Raji (cell line): Measurements from ENCODE around the gene LRP1B.

ENCODE experiments used
- POLR2A ChIP-seq: IDR thresholded peaks from 2 replicates; pipeline ENCODE4 v1.6.1; 2011; ENCODE audit warnings: low read depth, low read length, control low read depth; ENCODE audit not compliant: insufficient read depth

Gene LRP1B

GRCh38 chr2:141348481-141348880, 782.3 kb downstream of the LRP1B start:
- TF ChIP-seq POLR2A, result no peak

GRCh38 chr2:141341444-141341843, 789.4 kb downstream of the LRP1B start:
- TF ChIP-seq POLR2A, result no peak

GRCh38 chr2:141331127-141331526, 799.7 kb downstream of the LRP1B start:
- TF ChIP-seq POLR2A, result no peak

- no peak for TF ChIP-seq POLR2A
These were observed 800.9 kb downstream of the LRP1B start for GRCh38 chr2:141329964-141330363.

GRCh38 chr2:141323571-141323970, 807.2 kb downstream of the LRP1B start:
- TF ChIP-seq POLR2A, result no peak

GRCh38 chr2:141317986-141318385, 812.8 kb downstream of the LRP1B start:
- TF ChIP-seq POLR2A, result no peak

- no peak for TF ChIP-seq POLR2A
These were observed 814.2 kb downstream of the LRP1B start for GRCh38 chr2:141316606-141317005.

- TF ChIP-seq POLR2A, result no peak
These were observed 814.7 kb downstream of the LRP1B start for GRCh38 chr2:141316103-141316502.

GRCh38 chr2:141313972-141314371, 816.8 kb downstream of the LRP1B start:
- no peak for TF ChIP-seq POLR2A

GRCh38 chr2:141311430-141311829, 819.4 kb downstream of the LRP1B start:
- no peak for TF ChIP-seq POLR2A

- no peak for TF ChIP-seq POLR2A
These were observed 824.4 kb downstream of the LRP1B start for GRCh38 chr2:141306368-141306767.

- no peak for TF ChIP-seq POLR2A
These were observed 829.3 kb downstream of the LRP1B start for GRCh38 chr2:141301551-141301950.

GRCh38 chr2:141280037-141280436, 850.8 kb downstream of the LRP1B start:
- no peak for TF ChIP-seq POLR2A

- TF ChIP-seq POLR2A, result no peak
These were observed 859.5 kb downstream of the LRP1B start for GRCh38 chr2:141271346-141271745.

GRCh38 chr2:141264848-141265247, 866.0 kb downstream of the LRP1B start:
- no peak for TF ChIP-seq POLR2A

GRCh38 chr2:141260911-141261310, 869.9 kb downstream of the LRP1B start:
- no peak for TF ChIP-seq POLR2A

- TF ChIP-seq POLR2A, result no peak
These were observed 871.1 kb downstream of the LRP1B start for GRCh38 chr2:141259683-141260082.

- no peak for TF ChIP-seq POLR2A
These were observed 888.8 kb downstream of the LRP1B start for GRCh38 chr2:141242008-141242407.
